A549 (cell line): Measurements from ENCODE around the gene PCYT1A. TPM values are rescaled to one million over a fixed set of nuclear protein-coding genes. Genes with fewer than 3 reads are reported as not detected.

ENCODE experiments used
- ATAC-seq, 2 experiments: fragments of 200-7000 bp in 1 of 2; fragments of >200 bp in 1 of 2; cut with Nextera tagmentation in 1 of 2; cut with Tn5 transposase in 1 of 2; 3 replicates each; pipeline versions ENCODE4 v1.8.0 to v1.9.1; 2018 to 2020; ENCODE audit warnings: mild to moderate bottlenecking in 1 of 2, moderate library complexity in 1 of 2
- CTCF ChIA-PET: fragments of 300-600 bp; sonication (Branson Sonifier 250); formaldehyde crosslinking; extraction: SDS; loops from one replicate; lab custom pipeline; 2021; ENCODE audit warnings: antibody characterized with exemption, inconsistent platforms; lab: Yijun Ruan, JAX
- POLR2A ChIA-PET: fragments of 350-600 bp; formaldehyde crosslinking; extraction: SDS; loops from one replicate; lab custom pipeline; 2021; ENCODE audit warnings: antibody characterized with exemption, inconsistent platforms; lab: Yijun Ruan, JAX
- DNase-seq, 2 experiments: peaks; one replicate each; pipeline versions ENCODE4 v3.0.0 to v3.0.0-alpha.2; 2011 to 2016; ENCODE audit warnings: low read depth in 1 of 2, low spot score in 1 of 2
- FAIRE-seq: peaks from 2 replicates; lab custom pipeline; 2011; peaks lifted over from hg19 to GRCh38; lab: Jason Lieb, UNC
- H3K27ac ChIP-seq, 2 experiments: fragments of >200 bp; sonication (Bioruptor Twin); formaldehyde crosslinking; 3 replicates each; pipeline ENCODE4 v1.5.1; 2016 to 2017
- H3K4me1 ChIP-seq: fragments of >200 bp; sonication (Bioruptor Twin); formaldehyde crosslinking; 3 replicates; pipeline ENCODE4 v1.6.1; 2016
- H3K4me2 ChIP-seq: fragments of >200 bp; sonication (Bioruptor Twin); formaldehyde crosslinking; 3 replicates; pipeline ENCODE4 v1.6.1; 2016
- H3K4me3 ChIP-seq: fragments of >200 bp; sonication (Bioruptor Twin); formaldehyde crosslinking; 3 replicates; pipeline ENCODE4 v1.5.1; 2016
- H3K9me3 ChIP-seq: fragments of >200 bp; sonication (Bioruptor Twin); formaldehyde crosslinking; 3 replicates; pipeline ENCODE4 v1.6.1; 2016
- CBX2 ChIP-seq: fragments of 200-600 bp; sonication (generic); IDR thresholded peaks from 2 replicates; pipeline ENCODE4 v1.6.1; 2016; ENCODE audit warnings: low read depth, mild to moderate bottlenecking, borderline replicate concordance
- CBX8 ChIP-seq: fragments of 200-600 bp; sonication (generic); IDR thresholded peaks from 2 replicates; pipeline ENCODE4 v1.6.1; 2016
- CEBPB ChIP-seq, 2 experiments: fragments of >200 bp in 1 of 2; sonication (Bioruptor Twin) in 1 of 2; formaldehyde crosslinking in 1 of 2; IDR thresholded peaks; 2 replicates each; pipeline ENCODE4 v1.6.1; 2012 to 2016
- CHD2 ChIP-seq: fragments of 150-350 bp; IDR thresholded peaks from 2 replicates; pipeline ENCODE4 v1.6.1; 2014; ENCODE audit warnings: low read length; ENCODE audit not compliant: partially characterized antibody
- CTCF ChIP-seq: fragments of >200 bp; sonication (Bioruptor Twin); formaldehyde crosslinking; IDR thresholded peaks from 3 replicates; pipeline ENCODE4 v1.5.1; 2016
- E2F6 ChIP-seq: IDR thresholded peaks from 2 replicates; pipeline ENCODE4 v1.6.1; 2012; ENCODE audit warnings: low read depth, borderline replicate concordance
- EHF ChIP-seq: fragments of 250-450 bp; sonication (Bioruptor Pico); IDR thresholded peaks from 2 replicates; pipeline ENCODE4 v1.5.0; 2020; ENCODE audit warnings: mild to moderate bottlenecking
- EHMT2 ChIP-seq: fragments of 200-600 bp; sonication (generic); IDR thresholded peaks from 2 replicates; pipeline ENCODE4 v1.6.1; 2016; ENCODE audit warnings: antibody characterized with exemption, low read depth, mild to moderate bottlenecking, moderate library complexity
- EP300 ChIP-seq, 2 experiments: fragments of >200 bp; sonication (Bioruptor Twin); formaldehyde crosslinking; IDR thresholded peaks; 2 replicates in 1 of 2; 3 replicates in 1 of 2; pipeline ENCODE4 v1.6.1; 2016 to 2017
- FOSB ChIP-seq: fragments of 250-450 bp; sonication (Bioruptor Pico); IDR thresholded peaks from 2 replicates; pipeline ENCODE4 v1.5.0; 2020; ENCODE audit warnings: mild to moderate bottlenecking, moderate library complexity
- FOXS1 ChIP-seq: fragments of 250-450 bp; sonication (Bioruptor Pico); IDR thresholded peaks from 2 replicates; pipeline ENCODE4 v1.5.0; 2020; ENCODE audit warnings: mild to moderate bottlenecking, moderate library complexity
- HMGXB4 ChIP-seq: fragments of 250-450 bp; sonication (Bioruptor Pico); IDR thresholded peaks from 2 replicates; pipeline ENCODE4 v1.5.0; 2021; ENCODE audit warnings: mild to moderate bottlenecking, moderate library complexity, borderline replicate concordance
- HOXA7 ChIP-seq: fragments of 250-450 bp; sonication (Bioruptor Pico); IDR thresholded peaks from 2 replicates; pipeline ENCODE4 v1.5.0; 2020; ENCODE audit warnings: mild to moderate bottlenecking, moderate library complexity
- HOXB5 ChIP-seq: fragments of 250-450 bp; sonication (Bioruptor Pico); IDR thresholded peaks from 2 replicates; pipeline ENCODE4 v1.5.0; 2020; ENCODE audit warnings: mild to moderate bottlenecking, moderate library complexity
- KDM5A ChIP-seq: fragments of 200-600 bp; sonication (generic); IDR thresholded peaks from 2 replicates; pipeline ENCODE4 v1.6.1; 2016; ENCODE audit warnings: antibody characterized with exemption, mild to moderate bottlenecking
- MAFK ChIP-seq: fragments of 450-650 bp; IDR thresholded peaks from 2 replicates; pipeline ENCODE4 v1.6.1; 2014; ENCODE audit not compliant: partially characterized antibody
- MAZ ChIP-seq: fragments of 150-350 bp; IDR thresholded peaks from 2 replicates; pipeline ENCODE4 v1.6.1; 2014; ENCODE audit warnings: antibody characterized with exemption, low read depth, low read length, borderline replicate concordance
- NFE2L2 ChIP-seq: fragments of 150-350 bp; conservative IDR thresholded peaks from 2 replicates; pipeline ENCODE4 v1.6.1; 2014; ENCODE audit warnings: low read length
- NR3C1 ChIP-seq: fragments of >200 bp; sonication (Bioruptor Twin); formaldehyde crosslinking; IDR thresholded peaks from 3 replicates; pipeline ENCODE4 v1.6.1; 2017
- PBX3 ChIP-seq: IDR thresholded peaks from 2 replicates; pipeline ENCODE4 v1.6.1; 2012
- PHF8 ChIP-seq: fragments of 200-600 bp; sonication (generic); IDR thresholded peaks from 2 replicates; pipeline ENCODE4 v1.6.1; 2016; ENCODE audit warnings: low read depth, mild to moderate bottlenecking, antibody characterized with exemption, moderate library complexity, borderline replicate concordance
- RARB ChIP-seq: fragments of 250-450 bp; sonication (Bioruptor Pico); IDR thresholded peaks from 2 replicates; pipeline ENCODE4 v1.8.0; 2021; ENCODE audit warnings: mild to moderate bottlenecking, moderate library complexity
- RCOR1 ChIP-seq: fragments of 150-350 bp; IDR thresholded peaks from 2 replicates; pipeline ENCODE4 v1.6.1; 2014; ENCODE audit warnings: antibody characterized with exemption, low read length, low read depth
- REST ChIP-seq: fragments of 200-600 bp; sonication (generic); IDR thresholded peaks from 2 replicates; pipeline ENCODE4 v1.6.1; 2016; ENCODE audit warnings: antibody characterized with exemption, mild to moderate bottlenecking, moderate library complexity
- RNF2 ChIP-seq: fragments of 200-600 bp; sonication (generic); IDR thresholded peaks from 2 replicates; pipeline ENCODE4 v1.6.1; 2016; ENCODE audit warnings: low read depth, mild to moderate bottlenecking, antibody characterized with exemption, moderate library complexity, borderline replicate concordance
- SMC3 ChIP-seq: fragments of >200 bp; sonication (Bioruptor Twin); formaldehyde crosslinking; IDR thresholded peaks from 3 replicates; pipeline ENCODE4 v1.6.1; 2018; ENCODE audit warnings: inconsistent platforms
- TFCP2L1 ChIP-seq: fragments of 250-450 bp; sonication (Bioruptor Pico); IDR thresholded peaks from 2 replicates; pipeline ENCODE4 v1.5.0; 2021; ENCODE audit warnings: mild to moderate bottlenecking
- USF2 ChIP-seq: fragments of 450-650 bp; IDR thresholded peaks from 2 replicates; pipeline ENCODE4 v1.6.1; 2014; ENCODE audit warnings: antibody characterized with exemption
- ZC3H11A ChIP-seq: fragments of 450-650 bp; IDR thresholded peaks from 2 replicates; pipeline ENCODE4 v1.6.1; 2014; ENCODE audit warnings: antibody characterized with exemption, mild to moderate bottlenecking
- ZFP36 ChIP-seq: fragments of 450-650 bp; IDR thresholded peaks from 2 replicates; pipeline ENCODE4 v1.6.1; 2014; ENCODE audit warnings: borderline replicate concordance; ENCODE audit not compliant: partially characterized antibody
- WGBS: methylation state at CpG from one replicate; pipeline ENCODE4 v1.1.6; 2017; ENCODE audit errors: missing lambda C conversion rate; 5-methylcytosine and 5-hydroxymethylcytosine counted together
- polyA minus RNA-seq: library from RNA; depleted of rRNA, polyadenylated mRNA; stranded (reverse); fragments of >200 nt; gene quantifications from 2 replicates; pipeline ENCODE4 v1.2.3, GENCODE V29; 2011; rRNA and poly(A)+ RNA removed
- polyA plus RNA-seq, 4 experiments: library from polyadenylated mRNA; depleted of rRNA in 3 of 4; stranded (reverse); fragments of >200 nt; fragmentation: RNase III in 1 of 4; extraction: RNeasy Plus Mini Kit Qiagen cat#74134 plus additional on column Dnase treatment in 1 of 4; gene quantifications; 2 replicates in 3 of 4; 3 replicates in 1 of 4; pipeline ENCODE4 v1.2.3, GENCODE V29; 2011 to 2017

PCYT1A gene
- 45.4 and 48.0 TPM in 2 replicates for polyA plus RNA-seq (2011; rRNA removed)
- 30.4 and 31.8 TPM in 2 replicates for polyA plus RNA-seq (2012; cell fraction: cytosol; rRNA removed)
- polyA plus RNA-seq (2012; cell fraction: nucleus; rRNA removed) = 34.7 and 34.9 TPM in 2 replicates
- 41.6 to 44.7 TPM (median 41.9 TPM) in 3 replicates for polyA plus RNA-seq (2017; fragmentation: RNase III; extraction: RNeasy Plus Mini Kit Qiagen cat#74134 plus additional on column Dnase treatment)
- polyA minus RNA-seq = 100 and 151 TPM in 2 replicates

- DNase-seq = peak; percentile 89 to 93
- ChIA-PET CTCF (interaction anchor here (1.5 kb wide), 1 partner anchor 241 kb away, joined by 4 read pairs; no protein-coding TSS in a partner anchor), POLR2A (interaction anchor here (0.5 to 1.4 kb wide), 5 partner anchors 11 to 30 kb away, joined by 3 read pairs; partner anchors contain the start of gene DYNLT2B)
- FAIRE-seq = no peak
- ATAC-seq = peak; percentile 98
- Histone ChIP-seq H3K4me3 (peak within 1 kb of the TSS; percentile 89), H3K9me3 (no peaks in the 10 kb centered on the region), H3K4me2 (peak within 1 kb of the TSS; percentile 91), H3K4me1 (peaks cover 13% of the 10 kb centered on the region), H3K27ac (peak within 1 kb of the TSS; percentile 92 to 95)
- WGBS = 0% methylated on average over 16 of the region's 55 CpGs
- TF ChIP-seq RARB (CRISPR knock-in tag) (no peak), MAZ (0 out of 2 replicates have a peak, but pooled peaks have one; percentile 39), KDM5A (no peak), EHMT2 (no peak), SMC3 (no peak), NFE2L2 (no peak), ZFP36 (no peak), RNF2 (no peak), ZC3H11A (no peak), MAFK (peak; percentile 73), TFCP2L1 (no peak), E2F6 (peak; percentile 62), CTCF (no peak), HOXA7 (no peak), CBX8 (no peak), HOXB5 (no peak), USF2 (no peak), FOXS1 (CRISPR knock-in tag) (no peak), CEBPB (IDR thresholded peaks at IDR 0.05) (no peak), HMGXB4 (CRISPR knock-in tag) (0 out of 2 replicates have a peak, but pooled peaks have one; percentile 51), PHF8 (peak; percentile 83), RCOR1 (no peak), EHF (no peak), PBX3 (no peak), CHD2 (no peak), NR3C1 (no peak), REST (no peak), CBX2 (no peak), FOSB (CRISPR knock-in tag) (no peak), EP300 (IDR thresholded peaks at IDR 0.05) (no peak)
Measured at GRCh38 chr3:196287440-196288140, at the start of gene PCYT1A. Gene PCYT1A (minus strand): TSS chr3:196287726. CDS start chr3:196270531, 17,195 bp downstream.
